AG04450 (cell line): ENCODE data around the gene EIF5A. TPM values are rescaled to one million over a fixed set of nuclear protein-coding genes. Genes with fewer than 3 reads are reported as not detected.

Experiments
- CTCF ChIA-PET: fragments of 300-600, 350-600 bp; formaldehyde crosslinking; extraction: SDS; loops from one replicate; lab custom pipeline; 2022; ENCODE audit warnings: antibody characterized with exemption, inconsistent platforms; lab: Charles Lee
- POLR2A ChIA-PET: fragments of 350-600 bp; formaldehyde crosslinking; extraction: SDS; loops from one replicate; lab custom pipeline; 2021; ENCODE audit warnings: antibody characterized with exemption, inconsistent platforms; lab: Yijun Ruan, JAX
- DNase-seq: peaks from one replicate; pipeline ENCODE4 v3.0.0-alpha.2; 2011; ENCODE audit warnings: low read depth, low spot score
- H3K27ac ChIP-seq: one replicate; pipeline ENCODE4 v1.5.1; 2012; ENCODE audit warnings: low read depth, low read length, control low read depth
- H3K27me3 ChIP-seq: one replicate; pipeline ENCODE4 v1.6.0; 2012; ENCODE audit warnings: low read length; ENCODE audit not compliant: control insufficient read depth, insufficient read depth
- H3K4me3 ChIP-seq: 2 replicates; pipeline ENCODE4 v1.5.1; 2011; ENCODE audit warnings: mild to moderate bottlenecking, low read depth, low read length, control low read depth
- H3K9me3 ChIP-seq: 2 replicates; pipeline ENCODE4 v1.5.1; 2012; ENCODE audit warnings: low read length; ENCODE audit not compliant: control insufficient read depth, insufficient read depth
- polyA plus RNA-seq: library from polyadenylated mRNA; depleted of rRNA; stranded (reverse); fragments of >200 nt; gene quantifications from 2 replicates; pipeline ENCODE4 v1.2.3, GENCODE V29; 2011
- TF ChIP-seq, protein P1 (sequence below): IDR thresholded peaks from 2 replicates; pipeline ENCODE4 v1.5.1; 2011; ENCODE audit warnings: low read depth, low read length, control low read depth, inconsistent platforms

EIF5A gene
- polyA plus RNA-seq, 1 experiment = 466 TPM

DNA sequence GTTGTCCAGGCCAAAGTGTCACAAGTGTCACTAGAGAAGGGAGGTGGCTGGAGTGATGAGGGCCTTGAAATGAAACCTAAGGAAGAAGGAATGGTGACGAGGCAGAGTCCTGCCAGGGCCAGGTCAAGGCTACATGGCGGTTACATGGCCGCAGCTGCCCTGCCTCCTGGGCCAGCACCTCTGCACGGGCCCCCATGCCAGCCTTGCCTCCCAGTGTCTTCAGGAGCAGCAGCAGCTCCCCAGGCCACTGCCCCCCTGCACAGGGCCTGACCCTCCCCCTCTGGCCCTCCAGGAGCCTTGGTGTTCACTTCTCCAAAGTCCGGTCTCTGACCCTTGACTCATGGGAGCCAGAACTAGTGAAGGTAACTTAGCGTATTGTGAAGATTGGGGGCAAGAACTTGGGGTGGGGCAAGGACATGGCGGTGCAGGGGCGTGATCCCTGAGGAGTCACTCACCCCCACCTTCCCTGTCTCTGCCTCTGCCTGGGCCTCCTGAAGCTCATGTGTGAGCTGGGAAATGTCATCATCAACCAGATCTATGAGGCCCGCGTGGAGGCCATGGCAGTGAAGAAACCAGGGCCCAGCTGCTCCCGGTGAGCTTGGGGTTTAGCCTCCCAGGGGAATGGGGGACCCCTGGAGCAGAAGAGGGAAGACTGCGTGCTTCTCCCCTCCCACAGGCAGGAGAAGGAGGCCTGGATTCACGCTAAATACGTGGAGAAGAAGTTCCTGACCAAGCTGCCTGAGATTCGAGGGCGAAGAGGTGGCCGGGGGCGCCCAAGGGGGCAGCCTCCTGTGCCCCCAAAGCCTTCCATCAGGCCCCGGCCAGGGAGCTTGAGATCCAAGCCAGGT lies 40.4 kb downstream of the EIF5A start:
- TF ChIP-seq, protein P1, sequence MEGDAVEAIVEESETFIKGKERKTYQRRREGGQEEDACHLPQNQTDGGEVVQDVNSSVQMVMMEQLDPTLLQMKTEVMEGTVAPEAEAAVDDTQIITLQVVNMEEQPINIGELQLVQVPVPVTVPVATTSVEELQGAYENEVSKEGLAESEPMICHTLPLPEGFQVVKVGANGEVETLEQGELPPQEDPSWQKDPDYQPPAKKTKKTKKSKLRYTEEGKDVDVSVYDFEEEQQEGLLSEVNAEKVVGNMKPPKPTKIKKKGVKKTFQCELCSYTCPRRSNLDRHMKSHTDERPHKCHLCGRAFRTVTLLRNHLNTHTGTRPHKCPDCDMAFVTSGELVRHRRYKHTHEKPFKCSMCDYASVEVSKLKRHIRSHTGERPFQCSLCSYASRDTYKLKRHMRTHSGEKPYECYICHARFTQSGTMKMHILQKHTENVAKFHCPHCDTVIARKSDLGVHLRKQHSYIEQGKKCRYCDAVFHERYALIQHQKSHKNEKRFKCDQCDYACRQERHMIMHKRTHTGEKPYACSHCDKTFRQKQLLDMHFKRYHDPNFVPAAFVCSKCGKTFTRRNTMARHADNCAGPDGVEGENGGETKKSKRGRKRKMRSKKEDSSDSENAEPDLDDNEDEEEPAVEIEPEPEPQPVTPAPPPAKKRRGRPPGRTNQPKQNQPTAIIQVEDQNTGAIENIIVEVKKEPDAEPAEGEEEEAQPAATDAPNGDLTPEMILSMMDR = no peak
- ChIA-PET CTCF (interaction anchor here (0.6 to 1.0 kb wide), 3 partner anchors 8 to 213 kb away, joined by 3 to 11 read pairs (median 3); no protein-coding TSS in a partner anchor), POLR2A (no interaction called here)
- no peak for DNase-seq
- no peaks in the 10 kb centered on the region; the same call in 1 of the 2 replicates for H3K9me3 ChIP-seq
- no peak overlapping the region for H3K27ac ChIP-seq
- peaks cover 4% of the 10 kb centered on the region for H3K27me3 ChIP-seq
- H3K4me3 ChIP-seq = no peak overlapping the region

DNA sequence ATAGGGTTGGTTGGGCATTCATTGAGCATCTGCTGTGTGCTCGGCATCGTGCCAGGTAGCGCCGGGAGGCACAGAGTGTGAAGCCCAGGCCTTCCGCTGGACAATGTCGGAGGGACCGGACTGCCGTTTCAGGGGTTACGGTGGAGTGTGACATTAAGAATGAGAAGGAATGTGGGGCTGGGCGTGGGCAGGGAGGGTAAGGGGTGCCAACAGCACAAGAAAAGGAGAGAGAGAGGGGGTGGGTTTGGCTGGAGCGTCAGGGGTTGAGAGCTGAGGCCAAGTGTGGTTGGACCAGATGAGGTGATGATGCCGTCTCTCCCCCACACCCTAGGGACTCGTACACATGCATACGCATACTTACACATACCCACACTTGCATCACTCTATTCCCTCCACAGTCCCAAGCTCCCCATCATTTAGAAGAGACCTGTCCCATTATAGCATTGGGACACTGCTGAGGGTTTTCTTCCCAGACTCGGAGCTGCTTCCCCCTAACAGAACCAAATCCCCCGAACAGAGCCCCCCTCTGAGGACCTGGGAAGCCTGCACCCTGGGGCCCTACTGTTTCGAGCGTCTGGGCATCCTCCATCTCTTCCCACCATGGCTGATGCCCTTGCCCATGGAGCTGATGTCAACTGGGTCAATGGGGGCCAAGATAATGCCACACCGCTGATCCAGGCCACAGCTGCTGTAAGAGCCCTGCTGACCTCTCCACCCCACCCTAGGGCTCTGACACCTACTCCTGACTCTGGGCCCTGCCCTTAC lies 41.2 kb downstream of the EIF5A start:
- POLR2A ChIA-PET = no interaction called here
- no peak for DNase-seq
- TF ChIP-seq, protein P1 = no peak

DNA sequence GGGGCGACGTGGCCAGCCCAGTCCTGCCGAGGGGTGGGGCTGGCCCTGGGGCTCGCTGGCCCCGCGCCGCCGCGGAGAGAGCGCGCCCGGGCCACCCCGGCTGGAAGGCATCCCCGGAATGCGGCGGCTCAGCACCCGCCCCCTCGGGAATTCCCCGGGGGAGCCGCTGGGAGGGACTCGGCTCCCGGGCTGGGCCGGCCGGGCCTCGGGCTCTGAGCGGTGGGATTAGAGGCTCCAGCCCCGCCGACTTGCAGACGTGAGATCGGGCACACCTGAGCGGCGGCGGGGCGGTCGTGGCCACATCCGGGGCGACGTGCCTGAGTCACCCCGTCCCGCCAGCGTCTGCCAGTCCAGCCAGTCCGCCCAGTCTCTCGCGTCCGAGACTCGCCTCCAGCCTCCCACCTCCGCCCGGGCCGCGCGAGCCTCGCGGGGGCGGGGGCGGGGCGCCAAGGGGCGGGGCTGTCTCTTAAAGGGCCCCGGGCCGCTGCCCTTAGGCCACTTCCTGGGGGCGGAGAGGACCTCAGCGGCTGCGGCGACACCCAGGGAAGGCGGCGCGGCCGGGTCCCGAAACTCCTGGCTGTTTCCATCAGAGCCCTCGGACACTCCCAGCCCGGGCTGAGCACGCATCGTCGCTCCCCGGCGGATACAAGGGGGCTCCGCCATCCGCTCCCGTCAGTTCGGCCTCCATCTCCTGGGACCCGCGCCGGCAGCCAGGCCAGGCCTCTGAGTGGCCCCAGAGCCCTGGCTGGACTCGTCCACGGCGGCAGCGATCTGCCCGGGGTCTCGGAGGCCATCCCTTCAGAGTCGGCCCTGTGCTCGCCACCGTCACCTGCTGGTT lies 44.5 kb downstream of the EIF5A start, which contains the start of gene KCTD11:
Gene KCTD11, plus strand, starts transcription at position 498 of the 838 bp plus-strand sequence.
- Histone ChIP-seq H3K27ac (peak within 1 kb of the TSS; percentile 100), H3K9me3 (no peaks in the 10 kb centered on the region; the same call in 1 of the 2 replicates), H3K27me3 (no peaks in the 10 kb centered on the region), H3K4me3 (peak within 1 kb of the TSS; percentile 91)
- TF ChIP-seq, protein P1 = peak; percentile 71
- POLR2A ChIA-PET = interaction anchor here (0.6 to 2.5 kb wide), 7 partner anchors 11 to 811 kb away, joined by 3 to 8 read pairs (median 3); partner anchors contain the start of genes NEURL4, TMEM256, VAMP2 and ZBTB4
- DNase-seq = peak; percentile 64
- CTCF ChIA-PET = interaction anchor here (1.0 kb wide), 1 partner anchor 52 kb away, joined by 3 read pairs; the partner anchor contains the start of gene TMEM256

More for the DNA sequence above, 41.2 kb downstream of the EIF5A start:
- CTCF ChIA-PET = interaction anchor here (0.6 to 1.0 kb wide), 5 partner anchors 9 to 303 kb away, joined by 3 to 11 read pairs (median 3); no protein-coding TSS in a partner anchor
- peaks cover 3% of the 10 kb centered on the region for H3K27me3 ChIP-seq
- H3K9me3 ChIP-seq = no peaks in the 10 kb centered on the region; the same call in 1 of the 2 replicates
- H3K4me3 ChIP-seq = no peak overlapping the region
- H3K27ac ChIP-seq = no peak overlapping the region

DNA sequence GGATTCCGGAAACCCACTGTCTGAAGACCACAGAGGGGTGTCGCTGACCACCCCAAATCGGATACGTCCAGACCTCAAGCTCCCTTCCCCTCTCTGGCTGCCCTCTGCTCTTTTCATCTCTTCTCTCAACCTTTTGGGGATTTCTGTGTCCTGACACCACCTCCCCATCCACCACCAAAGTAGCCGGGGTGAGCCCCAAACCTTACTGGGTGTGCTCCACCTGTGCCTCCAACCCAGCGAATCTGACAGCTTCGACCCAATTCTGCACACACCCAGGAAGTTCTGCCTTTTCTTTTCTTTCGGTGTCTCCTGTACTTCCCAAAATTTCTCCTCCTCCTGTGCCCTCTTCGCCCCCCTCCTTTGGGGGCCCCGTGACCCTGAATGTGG lies 45.1 kb downstream of the EIF5A start:
- peak overlapping the region; percentile 100 for H3K27ac ChIP-seq
- ChIA-PET CTCF (interaction anchor here (1.0 kb wide), 1 partner anchor 52 kb away, joined by 3 read pairs; the partner anchor contains the start of gene TMEM256), POLR2A (interaction anchor here (0.9 kb wide), 1 partner anchor 135 kb away, joined by 3 read pairs; no protein-coding TSS in a partner anchor)
- no peaks in the 10 kb centered on the region for H3K27me3 ChIP-seq
- H3K4me3 ChIP-seq = peak overlapping the region; percentile 91
- H3K9me3 ChIP-seq = no peaks in the 10 kb centered on the region; the same call in 1 of the 2 replicates
- TF ChIP-seq, protein P1 = no peak
- DNase-seq = no peak
